Mesenchymal stem cell (in vitro differentiated cells and primary cell): ENCODE data around the gene SRPK3.

Experiments
- DNase-seq: peaks from one replicate; pipeline ENCODE4 v3.0.0-alpha.2; 2013
- H2AFZ ChIP-seq: one replicate; pipeline ENCODE4 v1.6.1; 2013; ENCODE audit warnings: low read depth, mild to moderate bottlenecking, control low read depth, inconsistent platforms, low read length, moderate library complexity
- H2AK5ac ChIP-seq: 2 replicates; pipeline ENCODE4 v1.6.1; 2013; ENCODE audit warnings: low read length, moderate library complexity, mild to moderate bottlenecking, inconsistent platforms; ENCODE audit not compliant: severe bottlenecking
- H2BK120ac ChIP-seq: one replicate; pipeline ENCODE4 v1.6.1; 2013; ENCODE audit warnings: low read depth, mild to moderate bottlenecking, inconsistent platforms, low read length, moderate library complexity
- H2BK12ac ChIP-seq, 2 experiments: one replicate each; pipeline ENCODE4 v1.6.1; 2013; ENCODE audit warnings: inconsistent platforms in 2 of 2, low read length in 2 of 2, mild to moderate bottlenecking in 2 of 2, moderate library complexity in 2 of 2, control low read depth in 1 of 2
- H2BK15ac ChIP-seq: one replicate; pipeline ENCODE4 v1.6.1; 2013; ENCODE audit warnings: mild to moderate bottlenecking, low read depth, inconsistent platforms; ENCODE audit not compliant: poor library complexity, severe bottlenecking
- H2BK5ac ChIP-seq: 2 replicates; pipeline ENCODE4 v1.6.1; 2013; ENCODE audit warnings: low read depth, mild to moderate bottlenecking, low read length, control low read depth, inconsistent platforms; ENCODE audit not compliant: poor library complexity, severe bottlenecking
- H3K14ac ChIP-seq, 2 experiments: one replicate each; pipeline ENCODE4 v1.6.1; 2013; ENCODE audit warnings: inconsistent platforms in 2 of 2, low read length in 2 of 2, control low read depth in 1 of 2, mild to moderate bottlenecking in 1 of 2, moderate library complexity in 1 of 2
- H3K18ac ChIP-seq, 2 experiments: one replicate each; pipeline ENCODE4 v1.6.1; 2013; ENCODE audit warnings: inconsistent platforms in 2 of 2, low read length in 2 of 2, control low read depth in 1 of 2, low read depth in 1 of 2, mild to moderate bottlenecking in 1 of 2
- H3K23ac ChIP-seq, 2 experiments: one replicate each; pipeline ENCODE4 v1.6.1; 2013; ENCODE audit warnings: inconsistent platforms in 2 of 2, low read length in 2 of 2, mild to moderate bottlenecking in 2 of 2, moderate library complexity in 2 of 2, control low read depth in 1 of 2
- H3K27ac ChIP-seq: 2 replicates; pipeline ENCODE4 v1.5.1; 2013; ENCODE audit warnings: mild to moderate bottlenecking, moderate library complexity, low read length, control low read depth, inconsistent platforms; ENCODE audit not compliant: poor library complexity, severe bottlenecking
- H3K27me3 ChIP-seq, 2 experiments: 2 replicates each; pipeline versions ENCODE4 v1.6.1 to v1.7.0; 2013; ENCODE audit warnings: low read length in 2 of 2, mild to moderate bottlenecking in 2 of 2, moderate library complexity in 2 of 2, control low read depth in 1 of 2, inconsistent platforms in 1 of 2; ENCODE audit not compliant: control insufficient read depth in 1 of 2, insufficient read depth in 1 of 2
- H3K36me3 ChIP-seq, 2 experiments: 2 replicates each; pipeline versions ENCODE4 v1.6.1 to v1.7.0; 2013; ENCODE audit warnings: low read length in 2 of 2, control low read depth in 1 of 2, inconsistent platforms in 1 of 2, low read depth in 1 of 2, mild to moderate bottlenecking in 1 of 2; ENCODE audit not compliant: insufficient read depth in 2 of 2, control insufficient read depth in 1 of 2
- H3K4ac ChIP-seq, 2 experiments: one replicate each; pipeline ENCODE4 v1.6.1; 2013; ENCODE audit warnings: inconsistent platforms in 2 of 2, low read length in 2 of 2, mild to moderate bottlenecking in 2 of 2, moderate library complexity in 2 of 2, control low read depth in 1 of 2, low read depth in 1 of 2
- H3K4me1 ChIP-seq: 2 replicates; pipeline ENCODE4 v1.6.1; 2013; ENCODE audit warnings: low read depth, low read length, control low read depth; ENCODE audit not compliant: control insufficient read depth, insufficient read depth
- H3K4me2 ChIP-seq: 2 replicates; pipeline ENCODE4 v1.6.1; 2013; ENCODE audit warnings: low read length, mild to moderate bottlenecking, inconsistent platforms; ENCODE audit not compliant: poor library complexity, severe bottlenecking
- H3K4me3 ChIP-seq, 2 experiments: 2 replicates each; pipeline versions ENCODE4 v1.5.1 to v1.7.0; 2013; ENCODE audit warnings: low read length in 2 of 2, mild to moderate bottlenecking in 2 of 2, control low read depth in 1 of 2, low read depth in 1 of 2; ENCODE audit not compliant: insufficient read depth in 1 of 2
- H3K79me1 ChIP-seq: replicated peaks from 2 replicates; pipeline ENCODE4 v1.6.1; 2013; ENCODE audit warnings: mild to moderate bottlenecking, control low read depth, low read length, inconsistent platforms; ENCODE audit not compliant: poor library complexity, severe bottlenecking
- H3K9ac ChIP-seq: 2 replicates; pipeline ENCODE4 v1.7.0; 2013; ENCODE audit warnings: mild to moderate bottlenecking, low read length, moderate library complexity
- H3K9me3 ChIP-seq: 2 replicates; pipeline ENCODE4 v1.7.0; 2013; ENCODE audit warnings: mild to moderate bottlenecking, low read length; ENCODE audit not compliant: control insufficient read depth
- H4K8ac ChIP-seq: one replicate; pipeline ENCODE4 v1.6.1; 2013; ENCODE audit warnings: inconsistent platforms, mild to moderate bottlenecking, low read length, moderate library complexity
- H4K91ac ChIP-seq: one replicate; pipeline ENCODE4 v1.6.1; 2013; ENCODE audit warnings: mild to moderate bottlenecking, low read length, inconsistent platforms
- WGBS: methylation state at CpG from one replicate; pipeline ENCODE4 v1.1.7; 2013; ENCODE audit warnings: mixed read lengths; 5-methylcytosine and 5-hydroxymethylcytosine counted together

Gene SRPK3

DNA sequence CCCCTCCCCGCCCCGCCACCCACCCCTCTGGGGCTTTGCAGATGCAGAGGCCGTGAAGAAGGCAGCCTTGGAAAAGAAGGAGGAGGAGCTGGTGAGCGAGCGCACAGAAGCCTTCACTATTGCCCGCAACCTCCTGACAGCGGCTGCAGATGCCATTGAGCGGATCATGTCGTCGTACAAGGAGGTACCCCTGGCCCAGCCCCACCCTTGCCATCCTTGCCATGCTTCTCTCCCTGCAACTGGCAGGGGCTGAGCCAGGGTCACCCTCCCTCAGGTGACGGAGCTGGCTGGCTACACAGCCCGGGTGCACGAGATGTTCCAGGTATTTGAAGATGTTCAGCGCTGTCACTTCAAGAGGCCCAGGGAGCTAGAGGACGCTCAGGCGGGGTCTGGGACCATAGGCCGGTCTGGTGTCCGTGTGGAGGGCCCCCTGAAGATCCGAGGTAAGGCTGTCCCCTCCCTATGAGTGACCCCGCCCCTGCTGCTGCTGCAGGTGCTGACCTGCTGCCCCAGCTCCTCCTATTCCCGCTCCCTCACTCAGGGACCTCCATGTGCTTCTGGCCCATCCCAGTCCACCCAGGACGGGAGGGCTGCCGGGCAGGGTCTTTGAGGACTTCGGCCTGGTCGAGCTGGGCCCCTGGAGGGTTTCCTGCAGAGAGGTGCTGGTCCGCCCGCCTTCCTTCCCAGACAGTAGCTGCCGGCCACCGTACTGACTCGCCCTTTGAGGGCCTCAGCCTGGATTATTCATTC is 44.6 kb upstream of the SRPK3 start:
- Histone ChIP-seq H2BK15ac (no peak overlapping the region), H3K18ac (no peak overlapping the region), H3K4ac (no peak overlapping the region), H3K14ac (no peak overlapping the region), H2BK5ac (no peak overlapping the region), H3K36me3 (peaks cover 15 to 43% of the 10 kb centered on the region in 2 experiments), H3K9ac (no peak overlapping the region), H3K4me3 (no peak overlapping the region), H3K9me3 (peaks cover 17% of the 10 kb centered on the region), H3K79me1 (no peaks in the 10 kb centered on the region), H2AK5ac (no peak overlapping the region), H2BK120ac (no peak overlapping the region), H3K27me3 (no peaks in the 10 kb centered on the region), H3K4me2 (no peak overlapping the region), H3K4me1 (peaks cover 2% of the 10 kb centered on the region), H2AFZ (no peak overlapping the region), H2BK12ac (no peak overlapping the region), H3K27ac (no peak overlapping the region), H4K8ac (no peak overlapping the region), H4K91ac (no peak overlapping the region), H3K23ac (no peak overlapping the region)
- WGBS, result 91% methylated on average over 29 of the region's 30 CpGs
- DNase-seq, result no peak

- Histone ChIP-seq H2AK5ac (no peak overlapping the region), H2AFZ (no peak overlapping the region), H3K23ac (no peak overlapping the region), H3K4ac (no peak overlapping the region), H3K4me2 (no peak overlapping the region), H3K14ac (no peak overlapping the region), H3K36me3 (peaks cover 11 to 43% of the 10 kb centered on the region in 2 experiments), H3K27ac (no peak overlapping the region), H4K91ac (no peak overlapping the region), H3K18ac (no peak overlapping the region), H2BK15ac (no peak overlapping the region), H2BK120ac (no peak overlapping the region), H2BK5ac (no peak overlapping the region), H3K4me3 (no peak overlapping the region), H3K9ac (no peak overlapping the region), H2BK12ac (no peak overlapping the region), H3K27me3 (no peaks in the 10 kb centered on the region), H4K8ac (no peak overlapping the region), H3K79me1 (no peaks in the 10 kb centered on the region), H3K9me3 (peaks cover 10% of the 10 kb centered on the region), H3K4me1 (peaks cover 2% of the 10 kb centered on the region)
- WGBS, result 98% methylated on average over 8 of the region's 15 CpGs
- no peak for DNase-seq
Measured at GRCh38 chrX:153736871-153737441, 43.9 kb upstream of the SRPK3 start.

DNA sequence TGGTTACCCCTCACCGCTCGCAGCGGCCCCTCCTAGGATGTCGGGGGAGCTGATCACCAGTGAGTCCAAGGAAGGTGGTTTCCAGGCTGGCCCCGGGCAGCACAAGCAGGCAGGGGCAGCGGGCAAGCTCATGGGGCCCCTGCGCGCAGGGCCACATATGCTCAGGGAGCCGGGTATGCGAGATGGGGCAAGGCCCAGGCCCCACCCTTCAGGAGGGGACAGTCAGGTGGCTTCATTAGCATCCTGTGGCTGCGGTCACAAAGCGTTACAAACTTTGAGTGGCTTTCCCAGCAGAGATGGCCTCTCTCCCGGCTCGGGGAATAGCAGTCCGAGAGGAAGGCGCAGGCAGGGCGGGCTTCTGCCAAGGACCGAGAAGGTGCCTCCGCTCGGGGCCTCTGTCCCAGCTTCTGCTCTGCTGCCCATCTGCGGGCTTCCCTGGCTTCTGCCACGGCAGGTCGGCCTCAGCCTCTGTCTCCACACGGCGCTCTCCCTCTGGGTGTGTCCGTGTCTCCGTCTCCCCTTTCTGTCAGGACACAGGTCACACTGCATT is 42.7 kb upstream of the SRPK3 start:
- no peak overlapping the region for H2AK5ac ChIP-seq
- no peak overlapping the region for H4K91ac ChIP-seq
- H3K4me2 ChIP-seq, result no peak overlapping the region
- no peak for DNase-seq
- no peak overlapping the region for H2BK5ac ChIP-seq
- H3K36me3 ChIP-seq, result peaks cover 11 to 39% of the 10 kb centered on the region in 2 experiments
- H3K9ac ChIP-seq, result no peak overlapping the region
- H2BK120ac ChIP-seq, result no peak overlapping the region
- no peak overlapping the region for H2BK15ac ChIP-seq
- H3K4me1 ChIP-seq, result peaks cover under 1% of the 10 kb centered on the region
- no peak overlapping the region for H4K8ac ChIP-seq
- no peak overlapping the region for H3K14ac ChIP-seq
- 91% methylated on average over 21 of the region's 27 CpGs for WGBS
- H3K4ac ChIP-seq, result no peak overlapping the region
- H3K27me3 ChIP-seq, result no peaks in the 10 kb centered on the region
- H2BK12ac ChIP-seq, result no peak overlapping the region
- H3K18ac ChIP-seq, result no peak overlapping the region
- H3K23ac ChIP-seq, result no peak overlapping the region
- peaks cover 7% of the 10 kb centered on the region for H3K9me3 ChIP-seq
- no peaks in the 10 kb centered on the region for H3K79me1 ChIP-seq
- H3K4me3 ChIP-seq, result no peak overlapping the region
- H2AFZ ChIP-seq, result no peak overlapping the region
- no peak overlapping the region for H3K27ac ChIP-seq

- H4K8ac ChIP-seq, result no peak overlapping the region
- no peak for DNase-seq
- no peak overlapping the region for H2AK5ac ChIP-seq
- H3K4me2 ChIP-seq, result no peak overlapping the region
- no peaks in the 10 kb centered on the region for H3K79me1 ChIP-seq
- peak overlapping the region in 1 of 2 experiments; percentile 24 for H3K18ac ChIP-seq
- H3K4me3 ChIP-seq, result no peak overlapping the region
- H3K36me3 ChIP-seq, result peaks cover 11 to 32% of the 10 kb centered on the region in 2 experiments
- peaks cover 5% of the 10 kb centered on the region for H3K9me3 ChIP-seq
- no peak overlapping the region for H3K27ac ChIP-seq
- H3K4me1 ChIP-seq, result peaks cover 5% of the 10 kb centered on the region
- no peak overlapping the region for H2BK120ac ChIP-seq
- no peak overlapping the region for H3K14ac ChIP-seq
- no peak overlapping the region for H2AFZ ChIP-seq
- H2BK5ac ChIP-seq, result no peak overlapping the region
- H3K23ac ChIP-seq, result no peak overlapping the region
- no peaks in the 10 kb centered on the region for H3K27me3 ChIP-seq
- no peak overlapping the region for H2BK15ac ChIP-seq
- 92% methylated on average over 26 of the region's 29 CpGs for WGBS
- H4K91ac ChIP-seq, result no peak overlapping the region
- H3K9ac ChIP-seq, result no peak overlapping the region
- H2BK12ac ChIP-seq, result no peak overlapping the region
- H3K4ac ChIP-seq, result no peak overlapping the region
Measured at GRCh38 chrX:153739754-153740486, 40.9 kb upstream of the SRPK3 start.
